SK-N-SH (cell line): Measurements from ENCODE around the gene BTF3. TPM values are rescaled to one million over a fixed set of nuclear protein-coding genes. Genes with fewer than 3 reads are reported as not detected.

Experiments used
- CTCF ChIA-PET: fragments of 300-600, 350-600 bp; formaldehyde crosslinking; extraction: SDS; loops from one replicate; lab custom pipeline; 2021; lab: Yijun Ruan, JAX
- POLR2A ChIA-PET: fragments of 350-600 bp; sonication (Branson Sonifier 250); formaldehyde crosslinking; extraction: SDS; loops from one replicate; lab custom pipeline; 2020; ENCODE audit warnings: antibody characterized with exemption, inconsistent platforms; lab: Yijun Ruan, JAX
- DNase-seq: peaks from one replicate; pipeline ENCODE4 v3.0.0; 2012
- H2AFZ ChIP-seq: fragments of 200-600 bp; sonication (generic); 2 replicates; pipeline ENCODE4 v1.8.1; 2016; ENCODE audit warnings: antibody characterized with exemption, mild to moderate bottlenecking, low read depth
- H3F3A ChIP-seq: fragments of 200-600 bp; sonication (generic); replicated peaks from 2 replicates; pipeline ENCODE3; 2016; ENCODE audit warnings: antibody characterized with exemption, mild to moderate bottlenecking; ENCODE audit not compliant: insufficient read depth
- H3K27ac ChIP-seq, 2 experiments: fragments of 200-500 bp in 1 of 2; fragments of 200-600 bp in 1 of 2; sonication (Bioruptor generic) in 1 of 2; sonication (generic), shearing (Covaris generic) in 1 of 2; 2 replicates each; pipeline versions ENCODE4 v1.5.1 to v1.6.1; 2014 to 2016; ENCODE audit warnings: low read depth in 2 of 2, inconsistent platforms in 1 of 2, low read length in 1 of 2, mild to moderate bottlenecking in 1 of 2, mixed read lengths in 1 of 2
- H3K27me3 ChIP-seq: fragments of 200-600 bp; sonication (generic), shearing (Covaris generic); 2 replicates; pipeline ENCODE4 v1.6.1; 2016; ENCODE audit warnings: mixed run types; ENCODE audit not compliant: insufficient read depth
- H3K36me3 ChIP-seq, 2 experiments: fragments of 200-500 bp in 1 of 2; fragments of 200-600 bp in 1 of 2; sonication (Bioruptor generic) in 1 of 2; sonication (generic) in 1 of 2; replicated peaks in 1 of 2; 2 replicates each; pipeline versions ENCODE3 to v1.5.1; 2014 to 2016; ENCODE audit warnings: low read length in 1 of 2, mild to moderate bottlenecking in 1 of 2; ENCODE audit not compliant: insufficient read depth in 2 of 2, control insufficient read depth in 1 of 2
- H3K4me1 ChIP-seq, 2 experiments: fragments of 200-500 bp in 1 of 2; fragments of 200-600 bp in 1 of 2; sonication (Bioruptor generic) in 1 of 2; sonication (generic), shearing (Covaris generic) in 1 of 2; 2 replicates each; pipeline versions ENCODE4 v1.5.1 to v1.6.1; 2014 to 2016; ENCODE audit warnings: low read depth in 1 of 2, low read length in 1 of 2, mixed run types in 1 of 2; ENCODE audit not compliant: insufficient read depth in 2 of 2, control insufficient read depth in 1 of 2
- H3K4me2 ChIP-seq: fragments of 200-600 bp; sonication (generic), shearing (Covaris generic); 2 replicates; pipeline ENCODE4 v1.6.1; 2017; ENCODE audit warnings: mixed run types
- H3K4me3 ChIP-seq, 2 experiments: fragments of 200-500 bp in 1 of 2; fragments of 200-600 bp in 1 of 2; sonication (Bioruptor generic) in 1 of 2; sonication (generic), shearing (Covaris generic) in 1 of 2; 2 replicates each; pipeline versions ENCODE4 v1.5.1 to v1.8.1; 2014 to 2016; ENCODE audit warnings: low read depth in 2 of 2, inconsistent platforms in 1 of 2, low read length in 1 of 2, mild to moderate bottlenecking in 1 of 2, mixed read lengths in 1 of 2, moderate library complexity in 1 of 2
- H3K79me2 ChIP-seq: fragments of 200-600 bp; sonication (generic); 2 replicates; pipeline ENCODE4 v1.8.1; 2017; ENCODE audit warnings: mild to moderate bottlenecking; ENCODE audit not compliant: insufficient read depth
- H3K9ac ChIP-seq: fragments of 200-600 bp; sonication (generic); 2 replicates; pipeline ENCODE4 v1.6.1; 2017; ENCODE audit warnings: mixed run types
- H3K9me2 ChIP-seq: fragments of 200-600 bp; sonication (generic); 2 replicates; pipeline ENCODE4 v1.6.1; 2017; ENCODE audit warnings: mixed run types
- H3K9me3 ChIP-seq: fragments of 200-600 bp; sonication (generic); 2 replicates; pipeline ENCODE4 v1.6.1; 2017; ENCODE audit warnings: mixed run types, mild to moderate bottlenecking, moderate library complexity
- H4K20me1 ChIP-seq: fragments of 200-600 bp; sonication (generic); 2 replicates; pipeline ENCODE4 v1.6.1; 2017; ENCODE audit warnings: mild to moderate bottlenecking, mixed run types; ENCODE audit not compliant: insufficient read depth
- CHD2 ChIP-seq: fragments of 150-350 bp; IDR thresholded peaks from 2 replicates; pipeline ENCODE4 v1.6.1; 2018; ENCODE audit warnings: low read length; ENCODE audit not compliant: partially characterized antibody
- FOXM1 ChIP-seq: IDR thresholded peaks from 2 replicates; pipeline ENCODE4 v1.4.0; 2012; ENCODE audit warnings: low read depth, mild to moderate bottlenecking
- RCOR1 ChIP-seq: fragments of 150-350 bp; IDR thresholded peaks from 2 replicates; pipeline ENCODE4 v1.6.1; 2017; ENCODE audit warnings: antibody characterized with exemption, low read length
- TEAD4 ChIP-seq: IDR thresholded peaks from 2 replicates; pipeline ENCODE4 v1.4.0; 2012; ENCODE audit warnings: mild to moderate bottlenecking, borderline replicate concordance; ENCODE audit not compliant: insufficient read depth
- WGBS: methylation state at CpG from one replicate; pipeline ENCODE4 v1.1.6; 2017; ENCODE audit warnings: low lambda C conversion rate; 5-methylcytosine and 5-hydroxymethylcytosine counted together
- polyA plus RNA-seq, 3 experiments: library from polyadenylated mRNA; depleted of rRNA; stranded (reverse); fragments of >200 nt; gene quantifications; 2 replicates each; pipeline ENCODE4 v1.2.3, GENCODE V29; 2012
- TF ChIP-seq, protein P1 (sequence below): IDR thresholded peaks from 2 replicates; pipeline ENCODE4; 2012
- TF ChIP-seq, protein P2 (sequence below): fragments of 200-600 bp; sonication (generic); IDR thresholded peaks from 2 replicates; pipeline ENCODE4 v1.6.1; 2017; ENCODE audit warnings: antibody characterized with exemption, mild to moderate bottlenecking, moderate library complexity

Gene BTF3
- polyA plus RNA-seq, 1 of the 3 experiments (the other 2 are of a cell fraction), result 492 TPM

DNA sequence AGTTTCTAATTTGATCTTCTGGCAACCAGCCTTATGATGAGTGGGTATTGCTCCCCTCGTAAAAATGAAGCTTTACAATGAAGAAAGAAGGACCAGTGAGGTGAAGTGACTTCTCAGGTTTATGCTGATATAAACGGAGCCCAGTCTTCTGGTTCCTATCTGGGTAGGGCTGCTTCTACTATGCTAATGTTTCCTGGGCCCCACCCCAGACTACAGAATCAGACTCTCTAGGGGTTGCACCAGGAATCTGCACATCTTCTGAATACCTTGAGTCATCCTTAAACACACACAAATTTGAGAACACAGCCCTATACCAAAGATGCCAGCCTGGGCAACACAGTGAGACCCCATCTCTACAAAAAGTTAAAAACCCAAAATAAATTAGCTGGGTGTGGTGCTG lies 16.2 kb downstream of the BTF3 start:
- Histone ChIP-seq H4K20me1 (no peaks in the 10 kb centered on the region), H3K9ac (no peak overlapping the region), H3K79me2 (no peaks in the 10 kb centered on the region), H3F3A (peaks cover 9% of the 10 kb centered on the region), H2AFZ (no peak overlapping the region), H3K9me3 (no peaks in the 10 kb centered on the region), H3K27me3 (no peaks in the 10 kb centered on the region; the same call in 1 of the 2 replicates), H3K4me1 (no peaks in the 10 kb centered on the region), H3K9me2 (no peaks in the 10 kb centered on the region), H3K27ac (no peak overlapping the region), H3K4me3 (no peak overlapping the region), H3K36me3 (no peaks in the 10 kb centered on the region), H3K4me2 (no peak overlapping the region)
- POLR2A ChIA-PET, result no interaction called here
- CTCF ChIA-PET, result interaction anchor here (1.1 to 5.1 kb wide), 2 partner anchors 22 to 278 kb away, joined by 3 to 29 read pairs; no protein-coding TSS in a partner anchor
- 55% methylated on average over 2 of the region's 2 CpGs for WGBS
- DNase-seq, result no peak
- TF ChIP-seq, protein P1, sequence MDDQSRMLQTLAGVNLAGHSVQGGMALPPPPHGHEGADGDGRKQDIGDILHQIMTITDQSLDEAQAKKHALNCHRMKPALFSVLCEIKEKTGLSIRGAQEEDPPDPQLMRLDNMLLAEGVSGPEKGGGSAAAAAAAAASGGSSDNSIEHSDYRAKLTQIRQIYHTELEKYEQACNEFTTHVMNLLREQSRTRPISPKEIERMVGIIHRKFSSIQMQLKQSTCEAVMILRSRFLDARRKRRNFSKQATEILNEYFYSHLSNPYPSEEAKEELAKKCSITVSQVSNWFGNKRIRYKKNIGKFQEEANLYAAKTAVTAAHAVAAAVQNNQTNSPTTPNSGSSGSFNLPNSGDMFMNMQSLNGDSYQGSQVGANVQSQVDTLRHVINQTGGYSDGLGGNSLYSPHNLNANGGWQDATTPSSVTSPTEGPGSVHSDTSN, result no peak
- TF ChIP-seq RCOR1 (no peak), TEAD4 (no peak), FOXM1 (no peak)
- TF ChIP-seq, protein P2, sequence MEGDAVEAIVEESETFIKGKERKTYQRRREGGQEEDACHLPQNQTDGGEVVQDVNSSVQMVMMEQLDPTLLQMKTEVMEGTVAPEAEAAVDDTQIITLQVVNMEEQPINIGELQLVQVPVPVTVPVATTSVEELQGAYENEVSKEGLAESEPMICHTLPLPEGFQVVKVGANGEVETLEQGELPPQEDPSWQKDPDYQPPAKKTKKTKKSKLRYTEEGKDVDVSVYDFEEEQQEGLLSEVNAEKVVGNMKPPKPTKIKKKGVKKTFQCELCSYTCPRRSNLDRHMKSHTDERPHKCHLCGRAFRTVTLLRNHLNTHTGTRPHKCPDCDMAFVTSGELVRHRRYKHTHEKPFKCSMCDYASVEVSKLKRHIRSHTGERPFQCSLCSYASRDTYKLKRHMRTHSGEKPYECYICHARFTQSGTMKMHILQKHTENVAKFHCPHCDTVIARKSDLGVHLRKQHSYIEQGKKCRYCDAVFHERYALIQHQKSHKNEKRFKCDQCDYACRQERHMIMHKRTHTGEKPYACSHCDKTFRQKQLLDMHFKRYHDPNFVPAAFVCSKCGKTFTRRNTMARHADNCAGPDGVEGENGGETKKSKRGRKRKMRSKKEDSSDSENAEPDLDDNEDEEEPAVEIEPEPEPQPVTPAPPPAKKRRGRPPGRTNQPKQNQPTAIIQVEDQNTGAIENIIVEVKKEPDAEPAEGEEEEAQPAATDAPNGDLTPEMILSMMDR, result no peak

DNA sequence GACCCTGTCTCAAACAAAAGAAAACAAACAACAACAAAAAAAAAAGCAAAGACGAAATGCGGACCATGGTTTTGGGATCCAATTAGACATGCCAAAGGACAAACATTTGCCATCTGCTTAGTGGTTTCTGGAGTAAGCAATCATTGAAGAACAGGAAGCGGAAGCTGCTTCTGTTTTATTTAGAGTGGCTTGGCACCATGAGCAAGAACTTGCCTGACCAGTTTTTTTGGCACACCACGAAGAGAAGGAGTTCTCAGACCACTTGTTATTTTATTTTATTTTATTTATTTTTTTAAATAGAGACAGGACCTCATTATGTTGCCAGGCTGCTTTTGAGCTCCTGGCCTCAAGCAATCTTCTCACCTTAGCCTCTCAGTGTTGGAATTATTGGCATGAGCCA lies 17.0 kb downstream of the BTF3 start:
- CTCF ChIA-PET, result interaction anchor here (0.9 to 5.1 kb wide), 5 partner anchors 21 to 278 kb away, joined by 3 to 29 read pairs (median 3); no protein-coding TSS in a partner anchor

More for the DNA sequence above, 17.0 kb downstream of the BTF3 start:
- H3K4me2 ChIP-seq, result no peak overlapping the region
- no peaks in the 10 kb centered on the region; the same call in 1 of the 2 replicates for H3K27me3 ChIP-seq
- H3K9me3 ChIP-seq, result no peaks in the 10 kb centered on the region
- no peak overlapping the region for H3K9ac ChIP-seq
- TF ChIP-seq CHD2, result no peak
- H2AFZ ChIP-seq, result no peak overlapping the region
- POLR2A ChIA-PET, result no interaction called here
- no peaks in the 10 kb centered on the region for H3K36me3 ChIP-seq
- H3K27ac ChIP-seq, result no peak overlapping the region
- no peaks in the 10 kb centered on the region for H4K20me1 ChIP-seq
- no peak for DNase-seq
- H3K4me3 ChIP-seq, result no peak overlapping the region
- 79% methylated on average over 4 of the region's 4 CpGs for WGBS
- H3F3A ChIP-seq, result peaks cover 9% of the 10 kb centered on the region
- H3K79me2 ChIP-seq, result no peaks in the 10 kb centered on the region
- no peaks in the 10 kb centered on the region; a peak in 1 of 4 replicates for H3K4me1 ChIP-seq
- H3K9me2 ChIP-seq, result no peaks in the 10 kb centered on the region
